Activated T-cell treated with anti-CD3 and anti-CD28 coated beads, Interleukin-2, amount 50 U/mL, for 4 hours (primary cell): ENCODE data around the gene MAML1. TPM values are rescaled to one million over a fixed set of nuclear protein-coding genes. Genes with fewer than 3 reads are reported as not detected.
A peak's percentile ranks its signal among the peaks of the same experiment; 100 is the strongest.

Experiments used
- ATAC-seq, 2 donors: fragments of 200-7000 bp; cut with Tn5 transposase; one replicate each; pipeline ENCODE4 v1.10.0; 2021
- DNase-seq: peaks from one replicate; pipeline ENCODE4 v3.0.0-alpha.2; 2020
- H3K27me3 Mint-ChIP-seq: one replicate; pipeline ENCODE4 v1.8.0; 2021; ENCODE audit warnings: low read depth, mixed read lengths
- H3K36me3 Mint-ChIP-seq: one replicate; pipeline ENCODE4 v1.8.0; 2022; ENCODE audit warnings: mixed read lengths; ENCODE audit not compliant: insufficient read depth
- H3K4me1 Mint-ChIP-seq: one replicate; pipeline ENCODE4 v1.8.0; 2021; ENCODE audit warnings: low read depth, mixed read lengths
- H3K4me3 Mint-ChIP-seq: one replicate; pipeline ENCODE4 v1.8.0; 2021; ENCODE audit warnings: mild to moderate bottlenecking, moderate library complexity, mixed read lengths
- H3K9me3 Mint-ChIP-seq: one replicate; pipeline ENCODE4 v1.8.0; 2021; ENCODE audit warnings: mixed read lengths
- total RNA-seq, 3 donors: library from RNA; stranded (reverse); gene quantifications; one replicate each; pipeline ENCODE4 v1.2.1, GENCODE V29; 2021

Gene MAML1
- total RNA-seq, 3 donors from 2014 or later: 24.5 to 27.5 (median 26.9) TPM

DNA sequence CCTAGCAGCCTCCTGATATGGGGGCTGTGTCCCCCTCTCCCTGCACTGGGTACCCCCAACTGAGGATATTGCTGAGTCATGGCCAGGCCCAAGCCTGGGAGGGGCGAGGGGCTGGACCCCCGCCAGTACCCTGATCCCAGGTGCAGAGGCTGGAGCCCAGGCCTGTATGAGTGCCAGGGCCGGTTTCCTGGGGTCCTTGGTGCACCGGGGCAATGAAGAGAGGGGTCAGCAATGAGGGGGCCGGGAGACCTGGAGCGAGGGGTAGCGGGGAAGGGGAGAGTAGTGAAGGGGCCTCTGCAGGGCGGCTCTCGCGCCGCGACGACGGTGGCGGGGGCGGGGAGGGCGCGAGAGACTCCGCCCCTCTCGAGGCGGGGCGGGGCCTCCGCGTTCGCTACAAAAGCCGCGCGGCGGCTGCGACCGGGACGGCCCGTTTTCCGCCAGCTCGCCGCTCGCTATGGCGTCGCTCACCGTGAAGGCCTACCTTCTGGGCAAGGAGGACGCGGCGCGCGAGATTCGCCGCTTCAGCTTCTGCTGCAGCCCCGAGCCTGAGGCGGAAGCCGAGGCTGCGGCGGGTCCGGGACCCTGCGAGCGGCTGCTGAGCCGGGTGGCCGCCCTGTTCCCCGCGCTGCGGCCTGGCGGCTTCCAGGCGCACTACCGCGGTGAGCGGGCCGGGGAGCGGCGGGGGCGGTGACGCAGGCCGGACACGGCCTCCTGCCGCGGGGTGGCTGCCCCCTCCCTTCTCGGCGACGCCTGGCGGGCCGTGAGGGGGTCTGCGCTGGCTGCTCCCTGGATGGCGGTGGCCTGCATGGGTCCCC lies 88.1 kb downstream of the MAML1 start, which contains the start of gene SQSTM1:
TSS of gene SQSTM1 (plus strand) at position 423 of the 815 bp plus-strand sequence. CDS start at position 455, 32 bp downstream.
- peak; percentile 64 to 69 for ATAC-seq
- peaks cover 16% of the 10 kb centered on the region for H3K36me3 Mint-ChIP-seq

DNA sequence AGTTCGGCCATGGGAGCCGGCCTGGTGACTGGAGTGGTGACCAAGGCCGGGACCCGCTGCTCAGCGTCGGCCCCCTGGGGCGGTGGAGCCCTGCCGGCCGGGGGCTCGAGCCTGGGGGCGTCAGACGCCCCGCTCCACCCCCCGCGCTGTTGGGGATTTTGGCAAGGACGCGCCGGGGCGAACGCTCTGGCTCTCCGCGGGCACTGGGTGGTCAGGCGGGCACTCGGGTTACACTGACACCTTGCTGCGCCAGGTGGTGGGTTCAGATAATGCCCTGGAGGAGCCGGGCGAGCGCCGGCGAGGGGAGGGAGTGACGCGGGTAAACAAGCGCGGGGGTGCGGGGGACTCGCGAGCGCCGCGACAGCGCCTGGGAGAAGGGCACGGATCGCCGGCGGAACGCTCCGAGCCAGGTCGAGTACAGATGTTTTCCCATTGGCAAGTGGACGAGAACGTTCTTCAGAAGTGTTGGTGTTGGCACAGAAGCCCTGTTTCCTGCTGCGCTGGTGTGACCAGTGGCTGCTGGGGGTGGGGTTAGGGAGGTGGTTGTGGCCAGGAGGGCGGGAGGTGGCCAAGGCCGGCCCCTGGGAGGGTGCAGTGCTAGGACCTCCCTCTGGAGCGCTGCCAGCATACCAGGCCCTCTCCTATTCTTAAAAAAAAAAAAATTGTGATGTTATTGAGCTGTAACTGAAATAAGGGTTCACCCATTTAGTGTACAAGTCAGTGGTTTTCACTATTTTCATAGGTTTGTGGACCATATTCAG lies 88.9 kb downstream of the MAML1 start:
- peak; percentile 74 for DNase-seq
- ATAC-seq: peak; percentile 71 to 76
- Mint-ChIP-seq H3K4me3 (peak overlapping the region; percentile 92), H3K4me1 (peaks cover 49% of the 10 kb centered on the region), H3K9me3 (no peaks in the 10 kb centered on the region), H3K36me3 (peaks cover 19% of the 10 kb centered on the region), H3K27me3 (no peaks in the 10 kb centered on the region)

More for the DNA sequence above, 88.1 kb downstream of the MAML1 start, which contains the start of gene SQSTM1:
- H3K9me3 Mint-ChIP-seq: no peaks in the 10 kb centered on the region
- peak; percentile 81 for DNase-seq
- peak within 1 kb of the TSS; percentile 92 for H3K4me3 Mint-ChIP-seq
- H3K27me3 Mint-ChIP-seq: peaks cover 1% of the 10 kb centered on the region
- H3K4me1 Mint-ChIP-seq: peaks cover 50% of the 10 kb centered on the region

DNA sequence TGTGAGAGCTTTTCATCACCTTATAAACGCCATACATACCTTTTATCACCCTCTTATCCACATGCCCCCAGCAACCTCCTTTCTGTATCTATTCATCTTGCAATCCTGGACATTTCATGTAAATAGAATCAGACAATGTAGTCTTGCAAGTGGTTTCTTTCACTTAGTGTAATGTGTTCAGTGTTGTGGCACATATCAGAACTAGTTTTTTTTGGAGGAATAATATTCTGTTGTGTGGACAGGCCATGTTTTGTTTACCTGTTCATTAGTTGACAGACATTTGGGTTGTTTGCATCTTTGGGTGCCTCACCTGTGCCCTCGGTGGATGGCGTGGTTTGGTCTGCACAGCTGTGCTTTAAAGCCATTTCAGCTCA lies 89.4 kb downstream of the MAML1 start:
- Mint-ChIP-seq H3K4me1 (peaks cover 52% of the 10 kb centered on the region), H3K9me3 (no peaks in the 10 kb centered on the region), H3K36me3 (peaks cover 22% of the 10 kb centered on the region), H3K27me3 (no peaks in the 10 kb centered on the region), H3K4me3 (peak overlapping the region; percentile 92)
- ATAC-seq (no peak), DNase-seq (no peak)

DNA sequence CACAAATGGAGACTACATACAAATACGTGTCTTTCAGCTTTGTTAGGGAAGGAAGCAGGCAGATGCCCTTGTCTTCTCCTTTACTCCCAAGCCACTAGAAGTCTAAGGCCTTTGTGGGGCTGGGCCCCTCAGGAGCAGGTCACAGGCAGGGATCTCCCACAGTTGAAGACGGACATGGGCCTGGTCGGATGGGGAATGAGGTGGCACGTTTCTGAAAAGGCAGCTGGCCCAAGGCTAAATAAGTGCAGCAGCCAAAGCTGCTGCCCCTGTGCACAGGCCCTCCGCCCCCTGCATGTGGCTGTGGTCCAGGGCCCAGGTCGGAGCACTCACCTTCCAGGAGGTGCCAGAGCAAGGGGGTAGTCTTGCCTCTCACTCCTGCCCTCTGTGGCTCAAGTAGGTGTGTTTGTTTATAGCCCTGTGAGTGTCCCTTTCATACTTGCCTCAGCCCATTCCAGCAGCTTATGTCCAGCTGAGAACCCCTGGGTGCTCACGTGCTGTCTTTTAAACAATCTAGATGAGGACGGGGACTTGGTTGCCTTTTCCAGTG lies 89.9 kb downstream of the MAML1 start:
- Mint-ChIP-seq H3K4me1 (peaks cover 52% of the 10 kb centered on the region), H3K27me3 (no peaks in the 10 kb centered on the region), H3K4me3 (peak overlapping the region; percentile 92), H3K9me3 (no peaks in the 10 kb centered on the region), H3K36me3 (peaks cover 25% of the 10 kb centered on the region)
- ATAC-seq: no peak
- no peak for DNase-seq

DNA sequence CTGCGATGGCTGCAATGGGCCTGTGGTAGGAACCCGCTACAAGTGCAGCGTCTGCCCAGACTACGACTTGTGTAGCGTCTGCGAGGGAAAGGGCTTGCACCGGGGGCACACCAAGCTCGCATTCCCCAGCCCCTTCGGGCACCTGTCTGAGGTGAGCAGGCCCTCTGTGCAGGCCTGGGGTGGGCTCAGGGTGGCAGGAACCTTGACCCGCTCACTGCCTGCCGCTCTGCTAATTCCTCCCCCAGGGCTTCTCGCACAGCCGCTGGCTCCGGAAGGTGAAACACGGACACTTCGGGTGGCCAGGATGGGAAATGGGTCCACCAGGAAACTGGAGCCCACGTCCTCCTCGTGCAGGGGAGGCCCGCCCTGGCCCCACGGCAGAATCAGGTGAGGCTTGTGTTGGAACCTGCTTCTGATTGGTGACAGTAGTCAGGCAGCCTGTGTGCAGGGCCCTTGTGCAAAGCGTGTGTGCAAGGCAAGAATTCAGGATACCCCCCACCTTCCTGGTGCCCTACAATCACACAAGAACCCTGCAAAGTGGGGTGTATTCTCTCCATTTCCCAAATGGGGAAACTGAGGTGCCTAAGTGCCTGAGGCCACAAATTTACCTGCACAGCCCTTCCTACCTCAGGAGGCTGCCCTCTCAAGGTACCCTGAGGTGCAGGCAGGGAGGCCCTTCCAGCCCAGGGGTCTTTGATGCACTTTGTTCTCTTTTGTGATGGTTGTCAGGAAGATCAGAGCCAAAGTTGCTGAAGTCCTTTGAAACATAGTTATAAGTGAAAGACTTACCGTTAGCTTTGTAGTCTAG lies 91.5 kb downstream of the MAML1 start:
- ATAC-seq: no peak
- no peaks in the 10 kb centered on the region for H3K9me3 Mint-ChIP-seq
- H3K4me3 Mint-ChIP-seq: no peak overlapping the region
- no peak for DNase-seq
- H3K4me1 Mint-ChIP-seq: peaks cover 50% of the 10 kb centered on the region
- H3K27me3 Mint-ChIP-seq: no peaks in the 10 kb centered on the region
- peaks cover 37% of the 10 kb centered on the region for H3K36me3 Mint-ChIP-seq

DNA sequence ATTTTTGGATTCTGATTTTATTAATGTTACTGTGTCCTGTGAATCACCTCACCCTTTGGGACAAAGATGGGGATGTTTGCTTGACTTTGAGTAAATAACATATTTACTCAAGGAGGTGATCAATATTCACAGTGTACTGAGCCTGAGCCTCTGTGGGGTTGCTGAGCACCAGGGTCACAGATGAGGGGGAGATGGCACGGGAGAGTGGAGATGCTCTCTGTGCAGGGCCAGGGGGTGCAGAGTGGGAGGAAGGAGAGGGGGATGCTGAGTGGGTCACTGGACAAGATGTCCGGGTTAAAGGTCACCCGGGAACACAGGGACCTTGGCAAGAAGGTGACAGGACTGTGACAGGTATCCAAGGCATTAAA lies 92.1 kb downstream of the MAML1 start:
- ATAC-seq (no peak), DNase-seq (no peak)
- Mint-ChIP-seq H3K4me3 (no peak overlapping the region), H3K4me1 (peaks cover 45% of the 10 kb centered on the region), H3K9me3 (no peaks in the 10 kb centered on the region), H3K36me3 (peaks cover 42% of the 10 kb centered on the region), H3K27me3 (no peaks in the 10 kb centered on the region)

DNA sequence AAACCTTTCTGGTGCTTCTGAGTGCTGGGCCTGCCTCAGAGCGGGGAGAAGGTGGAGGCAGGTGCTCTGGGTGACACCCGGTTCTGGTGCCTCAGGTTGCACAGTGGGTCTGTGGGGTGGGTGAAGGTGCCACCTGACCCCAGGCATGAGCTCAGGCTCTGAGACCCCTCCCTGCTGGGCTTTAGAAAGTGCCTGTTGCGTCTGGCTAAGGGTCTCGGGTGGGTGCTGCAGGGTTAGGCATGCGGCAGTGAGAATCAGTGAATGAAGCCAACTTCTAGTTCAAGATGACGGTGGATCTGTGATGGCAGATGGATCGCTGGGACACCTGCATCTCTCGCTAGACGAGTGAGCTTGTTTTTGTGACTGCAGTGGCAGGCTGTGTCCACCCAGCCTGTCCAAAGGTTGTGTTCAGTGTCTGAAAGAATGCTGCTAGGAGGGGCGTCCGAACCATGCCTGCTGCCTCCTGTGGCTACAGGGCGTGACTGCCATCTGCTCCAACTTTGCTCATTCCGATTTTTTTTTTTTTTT lies 93.1 kb downstream of the MAML1 start:
- Mint-ChIP-seq H3K9me3 (no peaks in the 10 kb centered on the region), H3K4me3 (no peak overlapping the region)

More for the DNA sequence above, 93.1 kb downstream of the MAML1 start:
- peaks cover 39% of the 10 kb centered on the region for H3K4me1 Mint-ChIP-seq
- H3K27me3 Mint-ChIP-seq: no peaks in the 10 kb centered on the region
- DNase-seq (no peak), ATAC-seq (no peak)
- peaks cover 46% of the 10 kb centered on the region for H3K36me3 Mint-ChIP-seq

Other genes with a start within 250 kb of the MAML1 start
- gene RUFY1, start 182.3 kb upstream of the MAML1 start, total RNA-seq: 10 to 100 TPM; 33.8 to 38.7 (median 34.3) TPM
- 1,000 to 10,000 TPM; 1,008 to 1,029 (median 1,012) TPM for gene HNRNPH1, start 109.2 kb upstream of the MAML1 start, total RNA-seq
- under 1 TPM in 2 of 3 donors, not detected in 1; 0.51 to 0.53 TPM for gene CBY3, start 51.8 kb upstream of the MAML1 start, total RNA-seq
- 100 to 1,000 TPM; 630 to 693 (median 634) TPM for gene CANX, start 33.9 kb upstream of the MAML1 start, total RNA-seq
- gene LTC4S, start 61.2 kb downstream of the MAML1 start, total RNA-seq: 1 to 10 TPM in 1 of 3 donors, under 1 TPM in 2; 0.37 to 2.3 (median 0.61) TPM
- gene MGAT4B, start 74.0 kb downstream of the MAML1 start, total RNA-seq: 10 to 100 TPM; 43.6 to 63.7 (median 54.5) TPM
- 100 to 1,000 TPM; 109 to 141 (median 111) TPM for gene SQSTM1, start 88.1 kb downstream of the MAML1 start, total RNA-seq
- gene MRNIP, start 126.0 kb downstream of the MAML1 start, total RNA-seq: 10 to 100 TPM; 14.9 to 16.1 (median 16.0) TPM
- gene TBC1D9B, start 175.1 kb downstream of the MAML1 start, total RNA-seq: 10 to 100 TPM; 82.7 to 91.8 (median 88.6) TPM